Inflammatory macrophage treated with lipopolysaccharide for 4 hours (primary cell): Measurements from ENCODE around the gene TADA3.
A peak's percentile ranks its signal among the peaks of the same experiment; 100 is the strongest.
"Not testable (repeated sequence)": the region's sequence is repeated elsewhere in the genome, so short reads cannot be mapped to it uniquely, and the experiment has no call there.

ENCODE experiments used
- DNase-seq: peaks from one replicate; pipeline ENCODE4 v3.0.0-alpha.2; 2020

The TADA3 gene

DNA sequence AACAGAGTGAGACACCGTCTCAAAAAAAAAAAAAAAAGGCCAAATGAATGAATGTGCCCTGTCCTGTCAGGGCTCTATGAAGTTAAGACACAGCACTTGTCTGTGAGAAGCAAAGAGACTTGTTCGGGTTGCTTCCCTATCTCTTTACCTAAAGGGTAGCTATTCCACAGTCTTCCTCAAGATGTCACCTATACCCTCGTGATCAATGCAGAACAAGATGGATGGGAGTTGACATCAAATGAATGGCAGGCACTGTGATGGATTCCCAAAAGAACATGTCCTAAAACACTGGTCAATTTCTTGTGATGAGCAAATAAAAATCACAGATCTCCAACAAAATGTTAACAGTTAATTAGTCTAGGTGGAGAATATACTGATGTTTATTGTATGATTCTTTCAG is 9.5 kb downstream of the TADA3 start:
- no peak for DNase-seq

DNA sequence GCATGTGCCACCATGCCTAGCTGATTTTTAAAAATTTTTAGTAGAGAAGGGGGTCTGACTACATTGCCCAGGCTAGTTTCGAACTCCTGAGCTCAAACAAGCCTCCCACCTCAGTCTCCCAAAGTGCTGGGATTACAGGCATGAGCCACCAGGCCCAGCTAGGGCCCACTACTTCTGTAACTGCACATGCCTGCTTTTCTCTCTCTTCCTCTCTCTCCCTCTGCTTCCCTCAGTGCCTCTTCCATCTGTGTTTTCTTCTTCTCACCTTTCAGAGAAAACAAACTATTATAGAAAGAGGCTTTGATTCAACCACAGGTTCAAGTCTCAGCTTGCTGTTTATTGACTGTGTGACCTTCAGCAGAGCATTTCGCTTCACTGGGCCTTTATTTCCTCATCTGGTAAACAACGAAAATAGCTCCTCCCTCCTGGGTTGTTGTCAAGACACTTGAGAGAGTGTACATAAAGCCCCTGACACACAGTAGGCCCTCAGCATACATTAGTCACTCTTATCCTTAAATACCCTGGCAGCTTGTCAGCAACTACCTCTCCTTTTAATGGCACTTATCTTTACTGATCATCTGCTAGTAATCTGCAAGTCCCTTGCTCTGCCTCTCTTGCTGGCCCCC is 10.2 kb downstream of the TADA3 start:
- no peak for DNase-seq

DNA sequence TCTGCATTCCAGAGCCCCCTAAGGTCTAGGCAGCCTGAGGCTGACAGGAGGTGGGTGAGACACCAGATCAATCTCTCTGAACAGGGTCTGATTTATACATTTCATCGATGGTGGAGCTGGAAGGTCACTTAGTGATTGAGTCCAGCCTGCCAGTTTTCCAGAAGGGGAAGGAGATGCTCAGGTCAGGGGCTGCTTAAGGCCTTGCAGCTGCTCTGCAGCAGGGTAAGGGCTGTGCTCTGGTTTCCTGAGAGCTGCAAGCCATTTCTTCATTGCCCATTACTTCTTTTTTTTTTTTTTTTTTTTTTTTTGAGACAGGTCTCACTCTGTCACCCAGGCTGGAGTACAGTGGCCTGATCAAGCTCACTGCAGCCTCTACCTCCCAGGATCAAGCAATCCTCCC is 10.7 kb downstream of the TADA3 start:
- no peak for DNase-seq

DNA sequence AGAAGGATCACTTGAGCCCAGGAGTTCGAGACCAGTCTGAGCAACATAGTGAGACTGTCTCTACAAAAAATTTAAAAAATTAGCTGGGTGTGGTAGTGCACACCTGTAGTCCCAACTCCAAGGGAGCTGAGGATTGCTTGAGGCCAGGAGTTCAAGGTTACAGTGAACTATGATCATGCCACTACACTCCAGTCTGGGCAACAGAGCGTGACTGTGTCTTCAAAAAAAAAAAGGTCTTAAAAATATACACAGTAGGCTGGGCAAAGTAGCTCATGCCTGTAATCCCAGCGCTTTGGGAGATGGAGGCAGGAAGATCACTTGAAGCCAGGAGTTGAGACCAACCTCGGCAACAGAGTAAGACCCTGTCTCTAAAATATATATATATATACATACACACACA is 11.4 kb downstream of the TADA3 start:
- no peak for DNase-seq

DNA sequence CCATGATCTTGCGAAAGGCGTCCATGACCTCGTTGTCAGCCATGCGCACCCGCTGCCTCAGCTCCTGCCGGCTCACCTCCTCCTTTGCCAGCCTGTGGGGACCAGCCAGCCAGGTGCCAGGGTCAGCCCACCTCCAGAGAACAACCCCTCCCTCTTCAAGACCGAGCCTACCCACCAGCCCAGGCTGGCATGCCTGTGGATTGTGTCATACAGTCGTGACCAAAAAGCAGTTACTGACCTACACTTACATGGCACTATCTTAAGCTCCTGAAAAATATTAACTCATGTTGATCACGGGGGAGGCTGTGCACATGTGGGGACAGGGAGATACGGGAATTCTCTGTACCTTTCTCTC is 11.8 kb downstream of the TADA3 start:
- no peak for DNase-seq

DNA sequence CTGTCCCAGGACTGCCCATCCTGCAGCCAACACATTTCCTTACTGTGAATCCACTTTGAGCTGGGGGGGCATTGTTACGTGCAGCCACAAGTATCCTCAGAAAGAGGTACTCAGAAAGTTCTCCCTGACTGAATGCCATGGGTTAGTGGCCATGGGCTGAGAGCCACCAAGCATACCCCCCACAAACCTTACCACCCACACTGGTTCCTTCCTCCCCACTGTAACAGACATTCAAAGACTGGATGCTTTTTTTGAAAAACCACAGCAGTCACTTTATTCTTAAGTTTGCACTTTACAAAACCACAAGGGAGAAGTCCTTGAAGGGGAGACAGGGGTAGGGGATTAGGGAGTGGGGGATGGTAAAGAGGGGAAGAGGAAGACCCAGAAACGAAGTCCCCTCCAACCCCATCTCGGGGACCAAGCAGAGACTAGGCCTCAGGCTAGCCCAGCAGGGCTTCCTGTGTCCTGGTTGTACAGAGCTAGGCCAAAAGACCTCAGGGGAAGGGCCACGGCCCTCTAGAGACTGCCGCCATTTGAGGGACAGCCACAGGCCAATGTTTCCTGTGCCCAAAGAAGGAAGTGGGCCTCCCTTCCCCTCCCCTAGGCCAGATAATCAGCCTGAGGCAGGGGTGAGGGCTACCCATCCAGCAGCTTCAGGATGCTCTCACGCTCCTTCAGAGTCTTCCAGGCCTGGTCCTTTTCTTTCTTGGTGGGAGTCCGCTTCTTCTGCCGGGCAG is 12.4 kb downstream of the TADA3 start:
- peak; percentile 40 for DNase-seq

DNA sequence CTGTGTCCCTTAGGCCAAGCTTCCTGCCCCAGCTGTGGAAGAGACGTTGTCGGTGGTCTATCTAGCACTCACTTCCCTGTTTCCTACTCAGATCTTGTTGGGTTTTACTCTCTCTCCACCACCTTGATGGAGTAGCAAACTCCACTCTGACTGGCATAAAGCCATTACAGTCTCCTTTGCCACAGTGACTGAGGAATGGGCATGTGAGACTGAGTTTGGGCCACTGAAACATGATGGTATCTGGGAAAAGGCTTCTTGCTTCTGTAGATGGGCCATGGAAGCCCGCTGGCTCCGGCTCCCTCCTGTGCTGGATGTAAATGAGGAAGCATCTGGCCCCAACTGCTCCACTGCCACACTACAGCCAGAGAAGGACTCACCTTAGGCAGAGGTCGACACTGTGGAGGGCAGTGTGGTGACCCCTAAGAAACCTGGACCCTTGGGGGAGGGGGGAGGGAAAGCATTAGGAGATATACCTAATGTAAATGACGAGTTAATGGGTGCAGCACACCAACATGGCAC is 13.1 kb downstream of the TADA3 start:
- DNase-seq: no peak

DNA sequence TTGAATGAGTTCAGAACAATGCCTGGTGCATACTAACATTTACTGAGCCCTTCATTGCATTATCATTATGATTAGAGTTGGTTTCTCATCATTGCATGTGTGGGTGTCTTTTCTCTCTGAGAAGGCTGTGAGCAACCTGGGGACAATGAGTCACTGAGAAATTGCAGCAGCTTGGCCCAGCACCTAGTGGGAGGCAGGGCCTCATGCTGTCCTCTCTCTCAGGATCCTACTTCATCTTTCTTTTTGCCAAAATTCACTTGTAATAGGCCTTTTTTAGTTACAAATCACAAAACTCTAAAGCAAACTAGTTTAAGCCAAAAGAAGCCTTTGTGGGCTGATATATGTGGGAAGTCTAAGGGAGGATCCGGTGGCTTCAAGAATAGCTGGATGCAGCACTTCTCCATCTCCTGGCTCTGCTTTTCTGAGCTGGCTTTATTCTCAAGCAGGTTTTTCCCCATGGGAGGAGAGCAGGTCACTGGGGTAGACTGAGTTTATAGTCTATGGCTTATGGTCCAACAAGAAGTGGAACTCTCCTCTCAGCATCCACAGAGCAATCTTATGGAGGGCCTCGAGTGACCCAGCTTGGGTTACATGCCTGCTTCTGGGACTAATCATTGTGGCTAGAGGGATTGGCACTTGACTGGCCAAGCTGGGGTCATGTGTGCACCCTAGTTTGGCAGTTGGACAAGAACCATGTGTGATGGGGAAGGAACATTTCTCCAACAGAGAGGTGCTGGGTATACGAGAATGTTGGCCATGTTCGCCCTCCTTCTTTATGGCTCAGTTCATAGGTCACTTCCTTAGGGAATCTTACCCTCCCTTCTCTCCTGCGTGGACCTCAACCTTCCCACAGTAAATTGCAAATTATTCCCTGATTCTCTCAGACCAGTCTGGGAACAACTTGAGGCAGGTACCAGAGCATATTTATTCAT is 13.9 kb downstream of the TADA3 start:
- peak; percentile 87 for DNase-seq

DNA sequence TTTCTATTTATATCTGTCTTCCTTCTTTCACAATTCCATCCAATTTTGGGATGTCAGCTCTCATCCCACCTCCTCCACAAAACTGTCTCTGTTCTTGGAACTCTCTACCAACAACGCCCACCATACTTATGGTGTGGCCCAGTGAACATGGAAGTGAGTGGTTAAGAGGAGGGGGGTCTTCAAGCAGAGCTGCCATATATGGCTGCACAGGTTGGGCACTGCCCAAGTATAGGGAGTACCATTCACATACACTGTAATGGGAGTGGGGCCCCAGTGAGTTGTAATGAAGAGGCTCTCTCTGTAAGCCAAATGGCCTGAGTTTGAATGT is 14.6 kb downstream of the TADA3 start:
- DNase-seq: peak; percentile 29

DNA sequence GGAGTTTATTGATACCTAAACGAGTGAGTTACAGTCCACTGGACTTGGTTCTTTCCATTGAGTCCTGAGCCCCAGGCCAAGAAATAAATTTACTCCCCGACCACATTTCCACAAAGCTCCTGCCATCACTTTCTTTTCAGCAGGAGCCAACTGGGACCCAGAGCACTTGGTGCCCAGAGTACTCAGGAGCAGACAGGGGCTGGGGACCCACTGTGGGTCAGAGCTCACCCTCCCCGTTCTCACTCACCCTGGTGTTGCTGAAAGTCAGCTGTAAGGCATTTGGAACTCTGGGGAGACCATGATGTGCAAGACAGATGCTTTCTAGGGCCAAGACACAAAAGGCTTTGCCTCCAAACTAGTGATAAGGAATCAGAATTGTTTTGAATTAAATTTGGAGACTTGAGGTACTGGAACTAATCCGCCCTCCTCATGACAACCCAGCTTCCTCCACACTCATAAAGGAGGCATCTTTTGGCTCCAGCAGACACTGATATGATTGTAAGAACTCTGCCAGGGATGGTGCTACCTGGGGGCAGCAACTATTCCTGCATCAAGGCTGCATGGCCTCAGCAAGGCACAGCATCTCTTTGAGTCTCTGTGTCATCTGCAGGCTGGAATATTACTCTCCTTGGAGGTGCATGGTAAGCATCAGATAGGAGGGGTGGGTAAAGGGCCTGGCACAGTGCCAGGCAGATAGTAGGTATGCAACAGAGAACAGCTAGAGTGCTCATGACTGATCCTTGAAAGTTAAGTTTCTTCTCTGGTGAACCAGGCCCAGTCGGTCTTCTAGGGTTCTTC is 15.2 kb downstream of the TADA3 start:
- DNase-seq: no peak

DNA sequence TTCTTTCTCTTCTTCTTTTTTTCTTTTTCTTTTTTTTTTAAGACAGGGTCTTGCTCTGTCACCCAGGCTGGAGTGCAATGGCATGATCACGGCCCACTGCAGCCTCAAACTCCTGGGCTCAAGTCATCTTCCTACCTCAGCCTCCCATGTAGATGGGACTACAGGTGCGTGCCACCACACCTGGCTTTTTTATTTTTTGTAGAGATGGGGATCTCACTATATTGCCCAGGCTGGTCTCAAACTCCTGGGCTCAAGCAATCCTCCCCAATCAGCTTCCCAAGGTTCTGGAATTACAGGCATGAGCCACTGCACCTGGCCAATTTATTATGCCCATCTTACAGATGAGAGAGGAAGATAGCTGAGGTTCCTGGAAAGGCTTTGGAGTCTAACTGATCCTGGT is 21.3 kb downstream of the TADA3 start:
- not testable (repeated sequence) for DNase-seq

DNA sequence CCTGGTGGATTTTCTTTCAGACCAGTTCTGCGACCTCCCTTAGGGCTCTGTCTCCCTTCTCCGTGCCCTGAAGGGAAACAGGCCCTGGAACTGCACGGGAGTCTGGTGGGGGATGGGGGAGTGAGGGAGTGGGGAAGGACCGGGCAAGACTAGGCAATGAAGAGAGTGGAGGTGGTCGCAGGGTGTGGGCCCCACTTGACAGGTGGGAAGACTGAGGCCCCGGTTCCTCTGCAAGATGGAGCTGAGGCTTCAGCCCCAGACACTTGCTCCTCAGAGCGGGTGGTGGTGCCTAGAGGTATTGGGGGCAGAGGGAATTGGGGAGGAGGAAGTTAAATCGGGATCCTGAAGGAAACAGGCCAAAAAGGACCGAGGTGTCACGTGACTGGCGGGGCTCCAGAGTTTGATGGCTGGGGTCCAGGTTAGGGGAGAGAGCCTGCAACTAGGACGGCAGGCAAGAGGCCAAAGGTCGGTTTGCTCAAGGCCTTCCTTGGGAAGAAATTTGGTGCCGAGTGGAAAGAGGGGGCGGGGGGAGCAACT is 21.9 kb downstream of the TADA3 start:
- no peak for DNase-seq

DNA sequence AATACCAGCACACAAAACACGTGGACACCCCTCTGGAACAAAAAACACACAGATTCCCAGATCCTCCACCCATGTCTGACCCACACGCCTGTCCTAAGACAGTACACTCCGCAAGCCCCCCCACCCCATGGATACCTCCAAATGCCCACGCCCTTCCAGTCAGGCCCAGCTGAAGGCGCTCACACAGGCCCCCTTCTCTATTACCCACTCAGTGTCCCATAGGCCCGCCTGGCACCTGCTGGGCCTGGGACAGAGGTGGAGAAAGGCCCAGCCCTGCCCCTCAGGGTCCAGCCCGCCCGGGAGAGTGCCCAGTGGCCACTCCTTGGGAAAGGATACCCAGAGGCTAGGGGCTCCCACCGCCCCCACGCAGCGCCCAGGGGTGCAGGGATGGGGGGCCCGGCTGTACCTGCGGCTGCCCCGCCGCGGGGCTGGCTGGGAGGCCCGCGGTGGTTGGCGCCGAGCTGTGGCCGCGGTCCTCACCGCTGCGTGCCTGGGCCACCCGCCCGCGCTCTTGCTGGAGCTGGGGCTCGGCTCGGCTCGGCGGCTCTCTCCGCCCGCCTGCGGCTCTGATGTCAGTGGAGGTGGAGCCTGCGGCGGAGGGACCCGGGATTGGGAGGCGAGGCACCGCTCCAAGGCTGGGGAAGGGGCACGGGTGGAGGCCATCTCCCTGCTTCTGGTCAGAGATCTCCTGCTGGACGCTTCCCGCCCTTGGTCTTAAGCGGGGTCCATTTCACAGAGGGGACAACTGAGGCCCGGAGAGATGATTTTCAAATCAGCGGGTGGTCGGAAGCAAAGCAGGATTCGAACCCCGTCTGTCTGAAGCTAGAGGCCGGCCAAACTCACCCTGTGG is 22.6 kb downstream of the TADA3 start, which contains the start of gene CAMK1:
TSS of gene CAMK1 (minus strand) at position 522 of the 850 bp plus-strand sequence. CDS start 2,198 bp downstream, outside the sequence.
- DNase-seq: peak; percentile 78

DNA sequence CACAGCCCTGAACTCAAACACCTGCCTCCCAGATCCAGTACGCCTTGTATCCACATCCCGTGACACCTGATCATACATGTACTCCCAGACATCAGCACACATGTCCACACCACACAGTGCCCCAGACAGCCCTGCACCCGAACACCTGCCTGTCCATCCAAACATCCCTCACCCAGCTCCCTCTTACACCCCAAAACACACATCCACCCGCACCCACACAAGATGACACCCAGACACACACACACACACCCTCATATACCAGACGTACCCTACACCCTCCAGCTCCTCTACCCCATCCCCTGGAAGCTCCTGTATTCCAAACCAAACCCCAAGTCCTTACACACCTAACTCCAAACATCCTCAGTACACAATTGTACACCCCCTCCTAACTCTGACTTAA is 23.3 kb downstream of the TADA3 start:
- DNase-seq: no peak

DNA sequence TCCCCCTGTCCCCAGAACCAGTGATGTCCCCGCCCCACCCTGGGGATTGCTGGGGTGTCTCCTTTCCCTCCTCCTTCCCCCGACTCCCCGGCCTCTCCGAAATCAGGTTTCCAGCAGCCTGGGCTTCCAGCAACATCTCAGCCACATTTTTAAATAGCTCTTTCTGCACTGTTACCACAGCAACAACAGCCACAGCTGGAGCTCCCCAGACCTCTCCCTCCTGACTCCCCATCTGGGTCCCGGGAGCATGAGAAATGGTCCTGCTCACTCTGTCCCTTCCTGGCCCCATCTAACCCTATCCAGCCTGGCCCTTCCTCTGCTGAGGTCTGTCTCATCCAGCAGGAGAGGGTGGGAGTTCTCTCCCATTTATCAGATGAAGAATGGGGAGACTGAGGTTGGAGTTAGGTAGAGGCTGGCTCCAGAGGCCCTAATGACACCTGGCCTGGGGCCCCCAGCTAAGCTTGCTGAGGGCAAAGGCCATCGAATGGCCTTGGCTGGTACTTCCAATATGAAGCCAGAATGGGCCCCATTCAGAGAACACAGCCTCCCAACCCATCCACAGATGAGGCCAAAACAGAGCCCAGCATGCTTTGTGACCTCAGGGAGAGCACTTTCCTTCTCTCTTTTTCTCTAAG is 24.0 kb downstream of the TADA3 start:
- DNase-seq: no peak

DNA sequence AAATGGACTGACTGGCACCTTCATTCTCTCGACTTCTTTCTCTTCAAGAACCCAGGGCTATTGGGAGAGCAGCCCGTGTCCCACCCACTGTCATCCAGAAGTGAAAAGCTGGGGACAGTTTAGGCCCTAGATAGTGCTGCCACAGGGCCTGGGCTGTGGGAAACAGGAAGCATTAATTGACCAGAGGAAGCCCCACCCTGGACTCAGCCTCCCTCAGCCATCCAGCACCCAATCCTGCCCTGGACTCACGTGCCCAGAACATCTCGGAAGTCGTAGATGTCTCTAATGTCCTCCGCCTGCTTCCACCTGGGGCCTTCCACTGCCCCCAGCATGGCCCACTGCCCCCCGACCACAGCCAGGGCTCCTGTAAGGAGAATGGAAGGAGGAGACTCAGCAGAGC is 24.9 kb downstream of the TADA3 start:
- peak; percentile 58 for DNase-seq

DNA sequence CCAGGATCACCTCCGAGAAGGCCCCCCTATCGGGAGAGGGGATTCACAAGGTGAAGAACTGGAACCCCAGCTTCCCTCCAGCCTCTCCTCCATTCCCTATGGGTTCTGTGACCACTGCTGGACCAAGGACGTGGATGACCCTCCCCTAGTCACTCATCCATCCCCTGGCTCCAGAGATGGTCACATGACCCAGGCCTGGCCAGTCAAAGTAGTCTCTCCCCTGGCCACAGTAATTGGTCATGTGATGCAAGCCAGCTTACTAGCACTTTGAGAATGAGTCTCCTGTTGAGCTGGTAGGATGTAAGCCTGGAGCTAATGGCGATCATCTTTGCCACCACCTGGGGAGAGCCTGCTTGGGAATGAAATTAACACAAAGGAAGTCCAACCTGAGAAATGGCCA is 26.4 kb downstream of the TADA3 start:
- DNase-seq: no peak

DNA sequence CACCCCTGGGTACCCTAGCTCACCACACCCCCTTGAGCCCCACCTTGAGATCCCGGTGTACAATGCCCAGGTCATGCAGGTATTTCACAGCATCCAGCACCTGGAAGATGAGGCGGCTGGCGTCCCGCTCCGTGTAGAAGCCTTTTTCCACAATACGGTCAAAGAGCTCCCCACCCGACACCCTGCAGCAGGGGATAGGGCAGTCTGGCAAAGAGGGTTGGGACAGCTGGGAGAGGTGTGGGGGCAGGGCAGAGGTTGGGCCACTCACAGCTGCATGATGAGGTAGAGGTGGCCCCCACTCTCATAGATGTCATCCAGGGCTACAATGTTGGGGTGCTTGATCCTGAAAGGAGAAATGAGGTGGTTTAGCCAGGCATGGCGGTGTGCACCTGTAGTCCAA is 29.4 kb downstream of the TADA3 start:
- no peak for DNase-seq

DNA sequence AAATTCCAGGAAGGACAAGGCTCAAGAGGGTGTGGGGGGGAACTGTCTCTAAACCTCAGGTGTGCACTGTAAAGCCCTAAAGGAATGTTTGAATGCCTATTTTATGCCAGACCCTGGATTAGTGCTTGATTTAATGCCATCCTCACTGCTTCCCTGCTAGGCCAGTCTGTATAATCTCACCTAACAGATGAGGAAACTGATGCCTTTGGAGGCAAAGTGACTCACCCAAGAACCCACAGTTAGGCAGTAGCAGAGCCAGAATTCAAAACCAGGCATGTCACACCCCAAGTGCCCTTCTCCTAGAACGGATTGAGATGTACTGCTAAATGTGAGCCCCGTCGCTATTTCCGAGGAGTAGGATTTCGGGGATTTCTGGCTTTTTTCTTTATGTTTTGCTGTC is 30.4 kb downstream of the TADA3 start:
- DNase-seq: no peak

DNA sequence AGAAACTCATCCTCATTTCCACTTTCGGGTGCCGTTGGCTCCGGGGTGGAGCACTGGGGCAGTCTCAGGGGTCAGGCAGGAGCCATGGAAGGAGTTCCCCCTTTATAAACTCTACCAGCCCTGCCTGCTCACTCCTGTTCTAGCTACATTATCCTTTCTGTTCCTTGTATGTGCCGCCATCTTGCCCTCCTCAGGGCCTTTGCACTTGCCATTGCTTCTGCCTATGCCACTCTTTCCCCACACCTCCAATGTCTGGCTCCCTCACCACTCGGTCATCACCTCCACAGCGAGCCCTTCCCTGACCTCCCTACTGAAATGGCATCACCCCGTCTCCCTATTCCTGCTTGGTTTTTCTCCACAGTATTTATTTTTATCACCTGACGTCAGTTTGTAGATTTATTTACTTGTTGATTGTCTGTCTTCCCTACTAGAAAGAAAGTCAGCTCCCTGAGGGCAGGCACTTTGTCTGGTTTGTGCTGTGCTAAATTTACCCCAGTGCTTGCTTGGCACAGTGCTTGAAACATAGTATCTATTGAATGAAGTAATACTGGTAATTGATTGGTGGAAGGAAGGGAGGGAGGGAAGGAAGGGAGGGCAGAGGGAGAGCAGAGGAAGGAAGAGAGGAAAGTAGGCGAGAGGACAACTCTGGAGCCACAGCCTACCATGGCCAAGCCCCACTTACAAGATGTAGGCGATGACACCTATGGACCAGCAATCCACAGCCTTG is 31.3 kb downstream of the TADA3 start:
- DNase-seq: no peak
